K562 treated with DMSO at 1 percent for 24 hours (cell line): ENCODE results near the gene APBB1. TPM values are rescaled to one million over a fixed set of nuclear protein-coding genes. Genes with fewer than 3 reads are reported as not detected.

Experiments
- total RNA-seq: library from RNA; unstranded; fragments of 300-600 nt; gene quantifications from 2 replicates; pipeline ENCODE4 v1.2.3, GENCODE V29; 2022; ENCODE audit warnings: low read depth; ENCODE audit not compliant: insufficient read depth

The APBB1 gene
- 3.1 and 3.4 TPM in 2 replicates for total RNA-seq

DNA sequence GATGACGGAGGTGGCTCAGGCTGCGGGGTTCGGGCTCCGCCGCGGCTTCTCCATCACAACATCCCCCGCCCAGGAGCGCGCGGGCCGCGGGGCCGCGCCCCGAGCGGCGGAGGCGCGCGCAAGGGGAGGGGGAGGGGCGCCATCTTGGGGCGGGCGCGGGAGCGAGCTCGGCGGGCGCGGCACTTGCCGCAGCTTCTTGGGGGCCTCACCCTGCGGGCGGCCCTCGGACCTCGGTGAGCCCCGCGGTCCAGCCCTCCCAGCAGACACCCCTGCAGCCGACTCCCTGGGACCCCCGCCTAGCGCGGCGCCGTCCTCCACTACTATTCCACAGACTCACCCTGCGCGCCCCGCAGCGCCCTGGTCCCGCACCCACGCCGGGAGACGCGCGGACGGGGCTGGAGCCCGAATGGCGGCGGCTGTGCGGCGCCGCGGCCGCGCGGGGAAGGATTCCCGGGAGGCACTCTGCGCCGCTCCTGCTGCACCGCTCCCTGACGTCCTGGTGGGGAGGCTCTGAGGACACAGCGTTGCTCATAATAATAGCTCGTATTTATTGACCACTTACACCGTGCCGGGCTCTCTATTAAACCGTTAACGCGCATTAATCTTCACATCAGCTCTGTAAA, at the start of gene APBB1:
TSS of gene APBB1 (minus strand) at position 86 of the 623 bp plus-strand sequence. CDS start 7,747 bp downstream, outside the sequence.

GRCh38 chr11:6440906-6441358, 22.0 kb upstream of the APBB1 start, which contains the start of gene HPX:
Gene HPX (minus strand): TSS chr11:6440987. CDS start chr11:6440963, 24 bp downstream.

DNA sequence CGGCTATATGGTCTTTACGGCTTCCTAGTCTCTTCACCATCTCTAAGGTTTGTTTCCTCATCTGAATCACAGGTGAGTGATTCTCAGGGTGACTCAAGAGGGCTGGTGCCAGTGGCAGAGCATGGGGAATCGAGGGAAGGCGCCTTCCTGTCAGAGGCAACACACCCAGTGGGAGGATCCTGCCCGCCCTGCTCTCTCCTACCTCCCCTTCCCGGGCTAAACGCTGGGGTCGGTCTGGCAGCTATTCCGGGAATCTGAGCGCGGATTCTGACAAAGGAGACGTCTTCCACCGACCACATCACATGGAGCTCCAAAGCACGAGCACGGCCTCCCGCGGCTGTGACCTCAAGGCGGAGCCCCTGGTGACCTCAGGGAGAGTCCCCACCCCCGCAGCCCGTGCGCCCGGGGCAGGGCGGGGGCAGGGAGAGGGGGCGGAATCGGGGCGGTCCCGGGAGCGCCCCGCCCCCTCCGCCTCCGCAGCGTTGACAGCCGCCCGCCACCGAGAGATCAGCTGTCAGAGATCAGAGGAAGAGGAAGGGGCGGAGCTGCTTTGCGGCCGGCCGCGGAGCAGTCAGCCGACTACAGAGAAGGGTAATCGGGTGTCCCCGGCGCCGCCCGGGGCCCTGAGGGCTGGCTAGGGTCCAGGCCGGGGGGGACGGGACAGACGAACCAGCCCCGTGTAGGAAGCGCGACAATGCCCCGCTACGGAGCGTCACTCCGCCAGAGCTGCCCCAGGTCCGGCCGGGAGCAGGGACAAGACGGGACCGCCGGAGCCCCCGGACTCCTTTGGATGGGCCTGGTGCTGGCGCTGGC, 28.8 kb downstream of the APBB1 start, which contains the start of gene SMPD1:
TSS of gene SMPD1 (plus strand) at position 570 of the 813 bp plus-strand sequence. CDS start at position 695, 125 bp downstream.

Other genes starting within 250 kb of the APBB1 start
- not detected in 2 replicates for gene OR52B2, start 248.8 kb downstream of the APBB1 start, total RNA-seq
- gene OR52W1, start 219.9 kb downstream of the APBB1 start, total RNA-seq: not detected in 2 replicates
- 1.1 TPM in 1 of 2 replicates, not detected in the other for gene C11orf42, start 213.5 kb downstream of the APBB1 start, total RNA-seq
- gene FHIP1B, start 184.5 kb downstream of the APBB1 start, total RNA-seq: 19.6 and 22.2 TPM in 2 replicates
- gene CNGA4, start 180.0 kb downstream of the APBB1 start, total RNA-seq: not detected in 2 replicates
- not detected in 2 replicates for gene CCKBR, start 159.3 kb downstream of the APBB1 start, total RNA-seq
- gene CAVIN3, start 98.6 kb downstream of the APBB1 start, total RNA-seq: not detected in 2 replicates
- gene SMPD1, start 28.6 kb downstream of the APBB1 start, total RNA-seq: 47.6 and 53.9 TPM in 2 replicates
- gene HPX, start 21.9 kb upstream of the APBB1 start, total RNA-seq: 0.46 and 0.95 TPM in 2 replicates
- 12.3 and 29.1 TPM in 2 replicates for gene TRIM3, start 54.8 kb upstream of the APBB1 start, total RNA-seq
- gene ARFIP2, start 62.2 kb upstream of the APBB1 start, total RNA-seq: 35.2 and 39.9 TPM in 2 replicates
- gene TIMM10B, start 62.4 kb upstream of the APBB1 start, total RNA-seq: 20.0 and 20.9 TPM in 2 replicates
- gene DNHD1, start 78.2 kb upstream of the APBB1 start, total RNA-seq: 7.8 and 10.4 TPM in 2 replicates
- 13.6 and 16.1 TPM in 2 replicates for gene RRP8, start 184.5 kb upstream of the APBB1 start, total RNA-seq
- gene ILK, start 184.7 kb upstream of the APBB1 start, total RNA-seq: 119 and 121 TPM in 2 replicates
- gene TAF10, start 193.1 kb upstream of the APBB1 start, total RNA-seq: 114 and 115 TPM in 2 replicates
- gene TPP1, start 200.3 kb upstream of the APBB1 start, total RNA-seq: 117 and 119 TPM in 2 replicates
- 0.49 and 0.64 TPM in 2 replicates for gene DCHS1, start 236.7 kb upstream of the APBB1 start, total RNA-seq